Measurements from ENCODE around the gene MCAT.
A peak's percentile ranks its signal among the peaks of the same experiment; 100 is the strongest.

The MCAT gene

DNA sequence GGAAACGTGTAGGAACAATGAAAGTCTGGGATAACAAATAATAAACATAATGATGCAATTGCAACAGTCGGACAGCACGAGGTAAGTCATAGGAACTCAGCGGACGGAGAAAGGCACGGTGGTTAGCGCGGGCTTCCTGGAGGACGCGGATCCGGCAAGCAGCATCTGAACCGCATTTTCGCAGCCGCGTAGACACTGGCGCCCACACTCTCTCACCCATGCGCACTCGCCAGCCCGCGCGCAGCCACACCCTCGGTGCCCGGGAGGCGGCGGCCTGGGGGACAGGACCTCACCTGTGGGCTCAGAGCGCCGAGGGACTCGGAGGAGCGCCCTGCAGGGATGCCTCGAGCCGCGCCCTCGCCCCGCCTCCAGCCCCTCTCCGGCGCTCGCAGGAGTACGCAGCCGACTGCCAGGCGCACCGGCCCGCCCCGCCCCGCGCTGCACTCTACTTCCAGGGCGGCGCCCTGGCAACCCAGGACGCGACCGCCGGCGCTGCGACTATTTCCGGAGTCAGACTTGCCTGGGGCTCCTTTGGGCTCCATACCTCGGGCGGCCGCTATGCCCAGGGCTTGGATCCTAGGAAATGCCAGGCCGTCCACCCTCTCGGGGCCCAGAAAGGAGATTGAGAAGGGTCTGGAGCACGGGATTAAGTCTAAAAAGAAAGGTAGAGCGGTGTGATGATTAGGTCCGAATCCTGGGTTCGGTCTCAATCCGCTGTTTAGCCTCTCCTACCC, 54.0 kb downstream of the MCAT start, which contains the start of gene TTLL1:
Gene TTLL1 (minus strand): TSS at position 408 of the 734 bp plus-strand sequence. CDS start 13,805 bp downstream, outside the sequence.
- peak; percentile 81 for DNase-seq

DNA sequence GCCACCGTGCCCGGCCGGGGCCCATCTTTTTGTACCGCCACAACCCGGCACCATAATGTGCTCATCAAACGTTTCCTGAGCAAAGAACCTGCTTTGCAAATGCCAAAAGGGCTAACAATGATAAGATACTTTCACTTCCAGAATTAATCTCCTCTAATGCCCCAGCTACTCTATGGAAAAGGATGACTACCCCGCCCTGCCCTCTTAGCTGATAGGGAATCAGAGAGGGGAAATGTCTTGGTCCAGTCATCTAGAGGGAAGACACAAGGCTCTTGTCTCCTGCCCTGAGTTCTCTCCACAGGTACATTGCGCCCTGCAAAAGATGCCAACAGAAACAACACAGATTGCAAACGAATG, 54.6 kb downstream of the MCAT start:
- DNase-seq, result no peak

DNA sequence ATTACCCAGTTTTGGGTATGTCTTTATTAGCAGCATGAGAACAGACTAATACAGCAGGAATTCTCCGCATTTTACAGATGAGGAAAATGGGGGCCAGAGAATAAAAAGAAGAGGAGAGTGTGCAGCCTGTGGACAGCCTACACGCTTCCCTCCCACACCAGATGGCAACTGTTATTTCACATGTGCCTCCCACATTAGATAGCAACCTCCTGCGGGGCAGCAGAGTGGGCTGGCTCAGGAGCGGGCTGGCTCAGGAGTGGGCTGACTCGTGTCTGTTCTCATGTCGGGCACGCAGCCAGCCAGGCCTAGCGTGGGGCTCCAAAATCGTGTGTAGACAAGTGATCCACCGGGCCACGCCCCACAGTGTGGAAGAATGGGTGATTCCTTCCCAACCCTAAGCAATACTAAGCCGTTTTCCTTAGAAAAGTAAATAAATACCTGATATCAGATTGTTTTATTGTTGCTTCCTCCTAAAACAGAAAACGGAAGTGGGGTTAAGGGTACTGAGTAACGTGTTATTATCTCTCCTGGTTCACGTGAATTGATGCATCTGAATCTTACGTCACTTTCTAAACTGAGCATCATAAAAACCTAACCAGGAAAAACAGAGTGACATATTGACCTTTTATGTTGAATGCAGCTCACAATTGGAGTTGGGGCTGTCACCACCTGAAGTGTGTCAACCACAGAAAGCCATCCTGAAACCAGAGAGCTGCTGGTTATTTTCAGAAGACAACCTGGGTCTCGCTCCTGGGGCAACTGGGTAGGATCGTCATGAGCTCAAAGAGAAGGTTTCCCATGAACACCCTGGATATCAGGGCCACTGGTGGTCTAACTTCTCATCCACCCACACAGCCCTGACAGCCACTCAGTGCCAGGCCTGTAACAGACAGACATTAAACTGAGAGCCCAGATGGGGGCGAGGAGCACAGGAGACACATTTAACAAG, 57.3 kb downstream of the MCAT start:
- no peak for DNase-seq
